Fibroblast of the aortic adventitia (primary cell): ENCODE data around the gene FCN1. TPM values are rescaled to one million over a fixed set of nuclear protein-coding genes. Genes with fewer than 3 reads are reported as not detected.
"Not testable (repeated sequence)": the region's sequence is repeated elsewhere in the genome, so short reads cannot be mapped to it uniquely, and the experiment has no call there.

Experiments
- DNase-seq: peaks from one replicate; pipeline ENCODE4 v3.0.0-alpha.2; 2010; ENCODE audit warnings: low read depth
- H3K4me3 ChIP-seq: 2 replicates; pipeline ENCODE4 v1.5.1; 2011; ENCODE audit warnings: low read depth, mild to moderate bottlenecking, control low read depth, low read length, moderate library complexity
- small RNA-seq: library from RNA; depleted of rRNA; stranded (forward); fragments of <200 nt; gene quantifications from one replicate; pipeline ENCODE3, GENCODE V24; 2012
- total RNA-seq: library from RNA; depleted of rRNA; stranded (reverse); fragments of >200 nt; gene quantifications from 2 replicates; pipeline ENCODE4 v1.2.3, GENCODE V29; 2012; ENCODE audit warnings: low replicate concordance
- TF ChIP-seq, protein P1 (sequence below): IDR thresholded peaks from 2 replicates; pipeline ENCODE4 v1.5.1; 2011; ENCODE audit warnings: mild to moderate bottlenecking, low read length, control low read depth, inconsistent platforms; ENCODE audit not compliant: insufficient read depth

FCN1 gene
- total RNA-seq, 1 donor: not detected

GRCh38 chr9:134861595-134862334 is 55.9 kb downstream of the FCN1 start:
- H3K4me3 ChIP-seq: no peak overlapping the region
- TF ChIP-seq, protein P1, sequence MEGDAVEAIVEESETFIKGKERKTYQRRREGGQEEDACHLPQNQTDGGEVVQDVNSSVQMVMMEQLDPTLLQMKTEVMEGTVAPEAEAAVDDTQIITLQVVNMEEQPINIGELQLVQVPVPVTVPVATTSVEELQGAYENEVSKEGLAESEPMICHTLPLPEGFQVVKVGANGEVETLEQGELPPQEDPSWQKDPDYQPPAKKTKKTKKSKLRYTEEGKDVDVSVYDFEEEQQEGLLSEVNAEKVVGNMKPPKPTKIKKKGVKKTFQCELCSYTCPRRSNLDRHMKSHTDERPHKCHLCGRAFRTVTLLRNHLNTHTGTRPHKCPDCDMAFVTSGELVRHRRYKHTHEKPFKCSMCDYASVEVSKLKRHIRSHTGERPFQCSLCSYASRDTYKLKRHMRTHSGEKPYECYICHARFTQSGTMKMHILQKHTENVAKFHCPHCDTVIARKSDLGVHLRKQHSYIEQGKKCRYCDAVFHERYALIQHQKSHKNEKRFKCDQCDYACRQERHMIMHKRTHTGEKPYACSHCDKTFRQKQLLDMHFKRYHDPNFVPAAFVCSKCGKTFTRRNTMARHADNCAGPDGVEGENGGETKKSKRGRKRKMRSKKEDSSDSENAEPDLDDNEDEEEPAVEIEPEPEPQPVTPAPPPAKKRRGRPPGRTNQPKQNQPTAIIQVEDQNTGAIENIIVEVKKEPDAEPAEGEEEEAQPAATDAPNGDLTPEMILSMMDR: no peak
- no peak for DNase-seq

DNA sequence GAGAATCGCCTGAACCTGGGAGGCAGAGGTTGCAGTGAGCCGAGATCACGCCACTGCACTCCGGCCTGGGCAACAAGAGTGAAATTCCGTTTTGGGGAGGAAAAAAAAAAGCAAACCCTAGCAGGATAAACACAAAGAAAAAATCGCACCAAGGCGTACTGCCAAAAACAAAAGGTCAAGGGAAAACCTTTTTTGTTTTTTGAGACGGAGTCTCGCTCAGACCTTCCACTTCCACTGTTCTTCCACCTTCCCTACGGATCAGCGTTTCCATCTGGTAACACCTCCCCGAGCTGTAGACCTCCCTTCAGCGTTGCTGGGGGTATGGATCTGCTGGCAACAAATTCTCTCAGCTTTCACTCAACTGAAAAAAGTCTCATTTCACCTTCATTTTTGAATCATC is 57.2 kb downstream of the FCN1 start:
- DNase-seq: no peak

DNA sequence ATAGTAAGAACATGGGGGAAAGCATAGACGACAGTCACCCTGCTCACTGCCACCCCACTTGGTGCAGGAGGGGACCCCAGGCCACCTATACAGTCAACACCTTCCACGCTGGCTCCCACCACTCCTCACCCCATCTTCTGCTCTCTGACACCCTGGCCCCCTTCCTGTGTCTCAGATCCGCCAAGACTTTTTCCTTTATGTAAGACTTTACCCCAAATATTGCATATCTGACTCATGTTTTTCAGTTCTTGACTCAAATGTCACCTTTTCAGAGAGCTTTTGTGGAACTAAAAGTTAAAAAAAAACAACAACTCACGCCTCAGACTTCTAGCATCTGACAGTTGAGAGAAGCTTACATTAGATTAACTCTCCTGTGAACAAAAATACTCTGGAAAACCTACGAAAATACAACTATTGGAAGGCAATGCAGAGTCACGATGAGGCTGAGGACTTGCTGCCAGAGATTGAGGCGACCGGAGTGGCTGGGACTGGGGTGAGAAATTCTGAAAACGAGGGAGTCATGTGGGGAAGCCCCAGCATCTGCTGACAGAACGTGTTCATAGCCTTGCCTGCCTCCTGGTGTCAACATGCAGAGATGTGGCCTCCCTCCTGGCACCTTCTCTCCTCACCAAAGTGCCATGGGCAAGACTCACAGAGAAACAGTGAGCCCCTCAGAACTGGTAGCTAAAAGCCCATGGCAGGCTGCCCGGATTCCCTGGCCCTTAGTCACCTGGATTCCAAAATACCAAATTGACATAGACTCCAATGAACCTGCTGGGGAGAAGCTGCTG is 59.5 kb downstream of the FCN1 start:
- no peak overlapping the region for H3K4me3 ChIP-seq
- TF ChIP-seq, protein P1: peak; percentile 12
- peak; percentile 57 for DNase-seq

More for the DNA sequence above, 57.2 kb downstream of the FCN1 start:
- TF ChIP-seq, protein P1: no peak
- H3K4me3 ChIP-seq: no peak overlapping the region

DNA sequence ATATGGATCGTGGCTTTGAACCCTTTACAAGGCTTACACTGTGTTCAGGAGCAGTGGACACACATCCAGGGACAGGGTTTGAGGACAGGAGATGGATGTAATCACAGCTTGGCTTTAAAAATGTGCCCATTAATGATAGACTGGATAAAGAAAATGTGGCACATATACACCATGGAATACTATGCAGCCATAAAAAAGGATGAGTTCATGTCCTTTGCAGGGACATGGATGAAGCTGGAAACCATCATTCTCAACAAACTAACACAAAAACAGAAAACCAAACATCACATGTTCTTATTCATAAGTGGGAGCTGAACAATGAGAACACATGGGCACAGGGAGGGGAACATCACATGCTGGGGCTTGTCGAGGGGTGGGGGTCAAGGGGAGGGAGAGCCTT is 60.3 kb downstream of the FCN1 start:
- DNase-seq, H3K4me3 ChIP-seq: not testable (repeated sequence)

- TF ChIP-seq, protein P1: no peak
- H3K4me3 ChIP-seq: no peak overlapping the region
- no peak for DNase-seq
These were observed 61.8 kb downstream of the FCN1 start for GRCh38 chr9:134855900-134856377.

Small RNA genes within 50 kb of the gene (small RNA-seq; reads per million reads assigned to genes)
- gene AL603650.1: not detected

Other genes starting within 250 kb of the FCN1 start
- not detected in 2 replicates for gene FCN2, start 37.1 kb downstream of the FCN1 start, total RNA-seq
- gene OLFM1, start 169.8 kb upstream of the FCN1 start, total RNA-seq: 0.81 and 1.5 TPM in 2 replicates